Stimulated activated naive CD4-positive, alpha-beta T cell (primary cell): ENCODE results near the gene SIRT7.
A peak's percentile ranks its signal among the peaks of the same experiment; 100 is the strongest.
"Not testable (repeated sequence)": the region's sequence is repeated elsewhere in the genome, so short reads cannot be mapped to it uniquely, and the experiment has no call there.

Experiments
- DNase-seq, 6 experiments: peaks; one replicate each; lab custom pipeline; 2025; lab: John Stamatoyannopoulos, UW

The SIRT7 gene

GRCh38 chr17:81920612-81921536 is 2.9 kb upstream of the SIRT7 start:
- no peak for DNase-seq

DNA sequence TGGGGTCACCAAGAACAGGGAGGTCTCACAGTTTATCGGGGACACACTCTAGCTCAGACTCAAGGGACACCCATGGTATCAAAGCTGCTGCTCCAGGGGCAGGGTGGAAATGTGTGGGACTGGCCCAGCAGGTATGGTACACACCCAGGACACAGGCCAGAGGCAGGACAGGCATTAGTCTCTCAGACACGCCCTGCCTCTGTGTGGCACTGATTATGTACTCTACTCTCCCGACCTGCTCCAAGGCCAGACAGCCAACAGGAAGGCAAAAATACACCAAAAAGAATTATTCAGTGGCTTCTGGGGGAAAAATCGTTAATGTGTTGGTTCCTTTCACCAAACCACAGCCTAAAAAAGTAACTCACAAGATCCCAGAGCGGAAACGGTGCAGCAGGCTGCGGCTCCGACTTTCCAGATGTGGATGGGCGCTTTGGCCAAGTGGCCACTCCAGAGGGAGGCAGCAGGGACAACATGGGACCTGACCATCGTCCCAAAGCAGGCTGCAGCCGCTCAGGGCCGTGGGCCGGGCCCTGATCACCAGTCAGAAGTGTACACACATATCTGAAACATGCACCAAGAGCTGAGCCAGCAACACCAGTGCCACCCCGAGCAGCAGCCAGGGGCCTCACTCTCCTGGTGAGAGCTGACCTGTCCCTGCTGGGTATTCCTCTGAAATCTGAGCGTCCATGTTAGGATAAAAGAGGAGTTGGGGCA is 1.0 kb upstream of the SIRT7 start:
- DNase-seq = no peak

GRCh38 chr17:81918333-81918669 is 325 bp upstream of the SIRT7 start:
- DNase-seq = not testable (repeated sequence)

DNA sequence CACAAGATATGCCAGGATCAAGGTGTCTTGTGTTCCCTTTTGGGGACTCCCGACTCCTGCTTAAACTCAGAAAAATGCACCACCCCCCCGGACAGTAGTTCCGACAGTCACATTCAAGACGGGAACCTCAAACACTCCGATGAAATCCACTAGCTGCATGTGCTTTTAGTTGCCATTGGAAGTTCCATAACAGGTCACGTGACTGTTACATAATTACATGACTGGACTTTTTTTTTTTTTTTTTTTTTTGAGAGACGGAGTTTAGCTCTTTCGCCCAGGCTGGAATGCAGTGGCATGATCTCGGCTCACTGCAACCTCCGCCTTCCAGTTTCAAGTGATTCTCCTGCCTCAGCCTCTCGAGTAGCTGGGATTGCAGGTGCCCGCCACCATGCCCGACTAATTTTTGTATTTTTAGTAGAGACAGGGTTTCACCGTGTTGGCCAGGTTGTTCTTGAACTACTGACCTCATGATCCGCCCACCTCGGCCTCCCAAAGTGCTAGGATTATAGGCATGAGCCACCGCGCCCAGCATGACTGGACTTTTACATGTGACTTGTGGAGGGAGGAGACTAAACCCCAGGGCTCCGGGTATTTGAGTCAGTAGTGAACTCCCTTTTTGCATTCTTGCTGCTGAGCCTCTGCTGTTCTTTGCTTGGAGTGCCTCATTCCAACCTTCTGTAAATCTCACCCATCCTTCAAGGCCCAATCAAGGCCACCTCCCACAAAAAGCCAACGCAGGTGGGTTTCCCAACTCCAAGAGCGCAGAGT is 1.6 kb downstream of the SIRT7 start:
- DNase-seq = no peak

GRCh38 chr17:81915331-81915730 is 2.6 kb downstream of the SIRT7 start:
- DNase-seq = no peak

- no peak for DNase-seq
Measured at GRCh38 chr17:81914103-81914850, 3.7 kb downstream of the SIRT7 start.

DNA sequence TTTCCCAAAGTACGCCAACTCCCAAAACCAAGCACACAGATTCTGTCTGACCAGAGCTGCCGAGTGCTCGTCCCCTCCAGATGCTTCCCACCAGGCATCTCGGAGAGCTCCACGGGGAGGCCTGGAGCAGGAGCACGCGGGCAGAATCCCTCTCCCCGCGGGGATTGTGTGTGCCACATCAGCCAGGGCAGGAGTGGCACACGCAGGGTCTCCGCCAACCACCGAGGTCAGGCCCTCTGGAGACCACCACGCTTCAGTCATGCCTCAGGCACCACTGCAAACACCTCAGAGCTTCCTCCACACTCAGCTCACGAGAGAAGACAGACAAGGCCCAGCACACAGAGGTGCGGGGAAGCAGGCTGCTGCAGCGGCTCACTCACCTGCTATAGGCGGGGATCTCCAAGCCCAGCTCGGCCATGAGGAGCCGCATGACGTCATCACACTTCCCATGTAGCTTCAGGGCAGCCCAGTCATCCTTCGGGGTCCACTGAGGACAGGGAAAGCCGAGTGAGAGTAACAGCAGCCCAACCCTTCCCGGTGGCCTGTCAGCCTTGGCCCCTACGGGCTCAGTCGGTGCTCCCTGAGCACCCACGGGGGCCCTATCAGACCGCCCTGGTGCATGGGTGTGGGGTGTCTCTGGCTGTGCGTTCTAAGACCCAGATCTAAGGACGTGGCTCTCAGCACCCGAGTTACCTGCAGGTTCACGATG is 4.4 kb downstream of the SIRT7 start:
- no peak for DNase-seq

DNA sequence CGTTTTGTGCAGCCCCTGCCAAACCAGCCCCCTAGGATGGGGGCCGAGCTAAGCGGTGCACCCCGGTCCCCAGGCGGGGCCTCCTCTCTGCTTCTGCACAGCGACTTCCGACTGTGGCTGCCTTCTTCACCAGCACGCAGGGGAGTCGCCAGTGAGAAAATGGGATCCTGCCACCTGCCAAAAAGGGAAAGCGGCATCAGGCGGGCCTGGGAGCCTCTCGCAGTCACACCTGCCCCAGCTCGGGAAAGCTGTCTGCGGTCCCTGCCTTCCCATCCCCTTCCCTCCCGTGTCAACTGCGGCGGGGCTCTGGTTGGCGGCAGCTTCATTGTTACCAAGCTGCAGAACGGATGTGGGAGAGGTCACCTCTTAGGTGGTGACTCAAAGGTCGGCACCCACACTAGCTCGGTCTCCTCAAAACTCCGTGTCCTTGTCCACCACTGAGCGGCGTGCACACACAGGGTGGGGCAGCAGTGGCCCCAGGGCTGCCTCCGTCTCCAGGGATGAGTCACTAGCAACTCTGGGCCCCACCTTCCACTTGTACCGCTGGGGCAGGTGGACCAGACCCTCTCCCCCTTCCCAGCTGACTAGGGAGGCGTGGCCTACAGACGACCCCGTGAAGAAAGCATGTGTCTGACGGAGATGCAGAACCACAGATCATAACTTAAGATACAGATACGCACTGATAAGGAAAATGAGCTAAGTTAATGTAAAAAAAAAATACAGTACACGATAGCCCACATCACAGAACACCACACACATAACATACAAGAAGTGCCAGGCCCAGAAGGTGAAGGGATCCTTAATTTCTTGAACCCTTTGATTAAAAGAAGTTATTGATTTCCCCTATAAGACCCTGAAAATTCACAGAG is 5.3 kb downstream of the SIRT7 start:
- DNase-seq = no peak

DNA sequence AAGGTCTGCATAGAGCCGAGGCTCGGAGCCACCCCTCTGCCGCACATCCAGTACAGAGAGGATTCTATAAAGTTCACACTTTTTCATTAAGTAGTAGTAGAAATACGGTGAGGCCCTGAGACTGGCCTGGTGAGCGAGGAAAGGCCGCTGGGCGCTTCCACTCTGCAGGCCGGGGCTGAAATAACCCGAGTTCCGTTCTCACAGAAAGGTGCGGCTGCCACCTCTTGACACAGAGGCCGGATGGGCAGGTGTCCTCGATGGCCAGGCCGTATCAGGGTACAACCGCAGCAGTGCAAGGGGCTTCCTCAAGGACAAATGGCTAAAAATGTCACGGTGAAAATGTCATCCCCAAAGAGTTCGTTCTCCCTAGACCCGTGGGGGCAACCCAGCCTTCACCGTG is 6.0 kb downstream of the SIRT7 start:
- no peak for DNase-seq

DNA sequence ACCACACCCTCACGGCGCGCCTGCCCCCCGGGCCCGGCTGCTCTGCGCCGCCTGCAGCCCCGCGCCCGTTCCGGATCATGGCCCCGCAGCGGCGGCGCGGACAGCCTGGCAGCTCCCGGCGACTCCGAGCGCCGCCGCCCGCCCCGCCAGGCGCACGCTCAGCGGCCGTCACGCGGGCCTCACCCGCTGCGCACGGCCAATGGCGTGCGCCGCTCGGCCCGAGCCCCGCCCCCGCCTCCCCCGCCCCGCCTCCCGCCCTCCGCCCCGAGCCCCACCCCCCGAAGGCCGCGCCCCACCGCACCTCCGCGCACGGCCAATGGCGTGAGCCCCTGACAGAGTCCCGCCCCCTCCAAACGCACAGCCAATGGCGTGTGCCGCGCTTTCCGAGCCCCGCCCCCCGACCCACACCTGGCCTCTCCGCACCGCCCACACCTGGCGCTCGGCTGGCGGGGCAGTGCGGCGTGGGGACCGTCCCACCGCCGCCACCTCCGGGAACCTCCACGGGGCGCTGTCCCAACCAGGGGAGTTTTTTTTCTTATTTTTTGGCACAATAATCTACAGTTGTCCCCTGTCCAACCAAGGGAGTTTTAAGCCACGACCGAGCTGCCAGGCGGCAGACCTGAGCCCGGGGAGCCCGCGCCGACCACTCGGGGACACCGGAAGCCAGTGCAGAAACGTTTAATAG is 6.6 kb downstream of the SIRT7 start, which contains the start of gene PCYT2:
Gene PCYT2 (minus strand): TSS at position 123 of the 685 bp plus-strand sequence. CDS start 44 bp downstream, at position 79.
- peak; percentile 82 to 95 (median 92) for DNase-seq

- no peak for DNase-seq
Measured at GRCh38 chr17:81910840-81911276, 7.1 kb downstream of the SIRT7 start.

- DNase-seq = no peak
Measured at GRCh38 chr17:81909966-81910839, 7.8 kb downstream of the SIRT7 start.

- no peak for DNase-seq
Measured at GRCh38 chr17:81909231-81909630, 8.7 kb downstream of the SIRT7 start.

GRCh38 chr17:81908793-81909192 is 9.2 kb downstream of the SIRT7 start:
- no peak for DNase-seq

GRCh38 chr17:81907219-81908145 is 10.5 kb downstream of the SIRT7 start:
- DNase-seq = no peak

DNA sequence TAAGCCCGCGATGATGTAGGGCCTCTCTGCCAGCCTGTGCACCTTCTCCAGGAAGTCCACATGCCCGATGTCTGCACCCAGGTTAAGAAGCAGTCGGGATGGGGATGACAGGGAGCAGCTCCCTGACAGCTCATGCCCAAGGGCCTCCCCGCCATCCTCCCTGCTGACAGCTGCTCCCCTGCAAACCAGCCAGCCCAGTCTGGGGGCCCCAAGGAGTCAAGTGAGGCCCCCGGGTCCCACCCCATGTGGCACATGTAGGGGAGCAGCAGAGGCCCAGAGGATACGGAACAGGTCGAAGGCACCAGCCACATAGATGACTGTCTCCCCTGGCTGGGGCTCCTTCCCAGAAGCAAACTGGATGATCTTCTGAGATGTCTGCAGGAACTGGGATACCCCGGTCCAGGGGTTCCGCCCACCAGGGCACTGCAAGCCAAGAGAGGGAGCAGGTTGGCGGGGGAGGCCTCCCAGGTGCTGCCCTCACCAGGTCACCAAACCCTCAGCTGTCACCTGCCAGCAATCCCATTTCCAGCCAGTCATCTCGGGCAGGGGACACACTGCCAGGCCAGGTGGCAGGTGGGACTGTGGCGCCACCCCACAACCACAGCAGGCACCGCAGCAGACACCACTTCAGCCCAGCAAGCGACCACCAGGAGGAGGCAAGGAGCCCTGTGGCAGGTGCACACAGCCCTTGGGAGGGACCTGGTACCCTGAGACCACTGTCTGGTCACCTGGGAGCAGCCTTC is 11.3 kb downstream of the SIRT7 start:
- DNase-seq = no peak

GRCh38 chr17:81905993-81906392 is 12.0 kb downstream of the SIRT7 start:
- no peak for DNase-seq
